GM23248 (cell line): ENCODE measurements around the gene NR2F2. TPM values are rescaled to one million over a fixed set of nuclear protein-coding genes. Genes with fewer than 3 reads are reported as not detected.

ENCODE experiments used
- DNase-seq: peaks from one replicate; pipeline ENCODE4 v3.0.0-alpha.2; 2015
- H2AFZ ChIP-seq: fragments of 200-600 bp; sonication (generic); 2 replicates; pipeline ENCODE4 v1.6.1; 2016; ENCODE audit warnings: antibody characterized with exemption
- H3F3A ChIP-seq: fragments of 200-600 bp; sonication (generic); 2 replicates; pipeline ENCODE4 v1.6.1; 2016; ENCODE audit warnings: mild to moderate bottlenecking, antibody characterized with exemption, mixed run types; ENCODE audit not compliant: insufficient read depth
- H3K27ac ChIP-seq: fragments of 200-600 bp; sonication (generic); 2 replicates; pipeline ENCODE4 v1.5.1; 2016; ENCODE audit warnings: mild to moderate bottlenecking
- H3K27me3 ChIP-seq: fragments of 200-600 bp; sonication (generic); replicated peaks from 2 replicates; pipeline ENCODE4 v1.6.1; 2016; ENCODE audit warnings: mild to moderate bottlenecking; ENCODE audit not compliant: insufficient read depth
- H3K36me3 ChIP-seq: fragments of 200-600 bp; sonication (generic); 2 replicates; pipeline ENCODE4 v1.6.1; 2016; ENCODE audit warnings: low read depth, mild to moderate bottlenecking
- H3K4me1 ChIP-seq: fragments of 200-600 bp; sonication (generic); 2 replicates; pipeline ENCODE4 v1.6.1; 2016; ENCODE audit warnings: mild to moderate bottlenecking; ENCODE audit not compliant: insufficient read depth
- H3K4me2 ChIP-seq: fragments of 200-600 bp; sonication (generic); one replicate; pipeline ENCODE4 v1.6.1; 2016; ENCODE audit warnings: mild to moderate bottlenecking; ENCODE audit not compliant: unreplicated experiment
- H3K4me3 ChIP-seq: fragments of 200-600 bp; sonication (generic); 2 replicates; pipeline ENCODE4 v1.5.1; 2016; ENCODE audit warnings: mild to moderate bottlenecking
- H3K79me2 ChIP-seq: fragments of 200-600 bp; sonication (generic); 2 replicates; pipeline ENCODE4 v1.6.1; 2016; ENCODE audit warnings: mild to moderate bottlenecking; ENCODE audit not compliant: insufficient read depth
- H3K9ac ChIP-seq: fragments of 200-600 bp; sonication (generic); 2 replicates; pipeline ENCODE4 v1.6.1; 2016; ENCODE audit warnings: mild to moderate bottlenecking
- H3K9me2 ChIP-seq: fragments of 200-600 bp; sonication (generic); 2 replicates; pipeline ENCODE4 v1.6.1; 2016; ENCODE audit warnings: mixed run types, mild to moderate bottlenecking, moderate library complexity; ENCODE audit not compliant: insufficient read depth
- H3K9me3 ChIP-seq: fragments of 200-600 bp; sonication (generic); one replicate; pipeline ENCODE4 v1.6.1; 2017; ENCODE audit warnings: low read depth
- H4K20me1 ChIP-seq: fragments of 200-600 bp; sonication (generic); 2 replicates; pipeline ENCODE4 v1.6.0; 2016; ENCODE audit not compliant: insufficient read depth
- EZH2 ChIP-seq: fragments of 200-600 bp; sonication (generic); IDR thresholded peaks from 2 replicates; pipeline ENCODE4 v1.6.1; 2018; ENCODE audit warnings: antibody characterized with exemption, mild to moderate bottlenecking; ENCODE audit not compliant: insufficient read depth, poor library complexity, severe bottlenecking
- EZH2phosphoT487 ChIP-seq: fragments of 200-600 bp; sonication (generic); IDR thresholded peaks from 2 replicates; pipeline ENCODE4 v1.6.1; 2018; ENCODE audit warnings: antibody characterized with exemption, moderate library complexity, mild to moderate bottlenecking, low read depth; ENCODE audit not compliant: insufficient read depth
- WGBS, 2 experiments: methylation state at CpG; one replicate each; pipeline ENCODE4 v1.1.6; 2015 to 2017; ENCODE audit warnings: low lambda C conversion rate in 2 of 2, low coverage in 1 of 2; ENCODE audit errors: missing lambda C conversion rate in 2 of 2; 5-methylcytosine and 5-hydroxymethylcytosine counted together
- in situ Hi-C: fragments of 300-500 bp; cut with MboI; formaldehyde crosslinking; loops from 2 replicates; pipeline ENCODE4 v1.15.0; 2020
- polyA plus RNA-seq: library from polyadenylated mRNA; unstranded; fragments of >200 nt; fragmentation: Nextera tagmentation; extraction: Ambion mirVana; gene quantifications from 2 replicates; pipeline ENCODE4 v1.2.1, GENCODE V29; 2016
- total RNA-seq: library from RNA; depleted of rRNA; stranded (reverse); fragments of >200 nt; shearing (Covaris generic); gene quantifications from 2 replicates; pipeline ENCODE4 v1.2.3, GENCODE V29; 2014

Gene NR2F2
- total and polyA plus RNA-seq, 2 experiments from 2014 or later: 5.9 to 23.8 TPM

DNA sequence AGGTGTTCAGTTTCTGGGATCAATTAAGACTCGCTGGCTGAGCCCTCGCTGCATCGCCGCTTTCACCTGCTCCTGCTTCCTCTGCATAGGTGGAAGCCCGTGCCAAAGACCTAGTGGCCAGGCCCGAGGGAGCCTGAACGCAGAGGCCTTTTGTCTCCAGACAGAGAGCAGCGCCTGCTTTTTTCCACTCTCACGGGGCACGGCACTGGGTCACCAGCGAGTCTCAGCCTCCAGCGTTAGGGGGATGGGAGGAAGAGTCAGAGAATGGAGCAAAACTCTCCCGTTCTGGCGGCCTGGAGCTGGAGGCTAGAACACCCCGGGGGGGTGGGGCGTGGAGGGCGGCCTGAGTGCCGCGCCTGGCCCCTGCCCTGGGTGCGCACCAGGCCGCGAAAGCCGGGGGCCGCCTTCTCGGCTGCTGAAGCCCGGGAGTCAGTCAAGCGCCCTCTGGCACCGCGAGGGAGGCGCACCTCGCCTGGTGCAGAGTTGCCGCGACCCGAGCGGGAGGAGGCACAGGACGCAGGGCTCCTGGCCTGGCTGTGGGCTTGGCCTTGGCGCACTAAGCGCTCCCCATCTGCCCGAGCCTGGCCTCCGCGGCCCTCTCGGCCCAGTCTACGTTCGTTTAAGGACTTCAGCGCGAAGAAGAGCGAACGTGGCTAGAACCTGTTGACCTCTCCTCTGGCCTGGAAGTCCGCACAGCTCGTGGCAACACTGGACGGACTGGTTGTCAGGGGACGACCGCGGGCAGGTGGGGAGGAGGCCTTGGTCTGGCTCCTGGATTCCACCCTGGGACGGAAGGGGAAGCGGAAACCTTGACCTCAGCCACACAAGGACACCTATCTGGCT, 21.5 kb downstream of the NR2F2 start:
- Histone ChIP-seq H3K9me3 (no peaks in the 10 kb centered on the region), H4K20me1 (no peaks in the 10 kb centered on the region), H3K9ac (no peak overlapping the region), H3K4me2 (no peak overlapping the region), H3K4me3 (no peak overlapping the region), H3K4me1 (peaks cover 45% of the 10 kb centered on the region), H3K79me2 (peaks cover 59% of the 10 kb centered on the region), H3K9me2 (no peaks in the 10 kb centered on the region), H3K27ac (no peak overlapping the region), H3K27me3 (no peaks in the 10 kb centered on the region), H2AFZ (no peak overlapping the region), H3F3A (peaks cover 38% of the 10 kb centered on the region), H3K36me3 (no peaks in the 10 kb centered on the region)
- in situ Hi-C loops: loop anchor here (25.0 kb wide), 2 partner anchors 885 to 1690 kb away; no protein-coding TSS in a partner anchor
- no peak for DNase-seq
- TF ChIP-seq EZH2phosphoT487 (no peak), EZH2 (no peak)
- WGBS, 2 experiments: 88 to 91% methylated on average over 50 to 54 of the region's 56 CpGs

DNA sequence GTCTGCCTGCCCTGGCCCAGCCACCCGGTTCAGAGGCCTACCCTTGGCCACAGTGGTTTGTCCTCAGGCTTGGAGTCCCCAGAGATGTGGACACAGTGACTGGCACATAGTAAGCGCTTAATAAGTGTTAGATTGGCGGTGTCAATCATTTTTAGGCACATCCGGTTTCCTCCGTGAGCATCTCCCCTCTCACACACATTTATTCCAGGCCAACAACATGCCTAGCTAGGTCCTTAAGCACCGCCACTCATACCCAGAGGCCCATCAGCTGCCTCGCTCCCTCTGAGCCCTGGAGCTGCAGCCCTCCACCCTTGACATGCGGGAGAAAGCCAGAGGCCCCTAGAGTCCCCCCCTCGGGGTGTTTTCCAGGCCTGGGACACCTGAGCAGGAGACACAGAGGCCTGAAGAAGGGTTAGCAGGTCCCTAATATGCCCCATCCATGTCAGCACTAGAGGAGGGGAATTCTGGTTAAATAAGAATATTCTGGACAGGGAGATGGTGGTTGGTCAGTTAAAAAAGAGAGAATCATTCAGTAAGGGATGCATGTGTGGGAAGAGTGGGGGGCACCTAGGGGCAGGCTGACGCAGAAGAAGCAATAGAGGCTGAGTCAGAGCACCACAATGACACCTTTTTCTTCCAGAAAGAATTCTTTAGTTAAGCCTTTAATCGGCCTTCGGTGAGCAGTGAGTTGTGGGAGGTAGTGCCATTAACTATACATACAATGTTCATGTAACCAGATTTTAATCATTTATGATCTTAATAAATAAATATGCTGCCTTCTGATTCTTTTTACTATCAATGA, 22.3 kb downstream of the NR2F2 start:
- Histone ChIP-seq H3K27me3 (no peaks in the 10 kb centered on the region), H3K27ac (peak overlapping the region; percentile 49), H3K4me1 (peaks cover 45% of the 10 kb centered on the region), H3F3A (peaks cover 38% of the 10 kb centered on the region), H2AFZ (no peak overlapping the region), H3K9me2 (no peaks in the 10 kb centered on the region), H4K20me1 (no peaks in the 10 kb centered on the region), H3K4me3 (no peak overlapping the region), H3K79me2 (peaks cover 56% of the 10 kb centered on the region), H3K4me2 (no peak overlapping the region), H3K36me3 (no peaks in the 10 kb centered on the region), H3K9me3 (no peaks in the 10 kb centered on the region), H3K9ac (no peak overlapping the region)
- no peak for TF ChIP-seq EZH2phosphoT487
- no peak for TF ChIP-seq EZH2
- WGBS, 2 experiments: 80 to 85% methylated on average over 12 of the region's 12 CpGs
- DNase-seq: peak; percentile 57
- in situ Hi-C loops: loop anchor here (25.0 kb wide), 2 partner anchors 884 to 1691 kb away; no protein-coding TSS in a partner anchor

DNA sequence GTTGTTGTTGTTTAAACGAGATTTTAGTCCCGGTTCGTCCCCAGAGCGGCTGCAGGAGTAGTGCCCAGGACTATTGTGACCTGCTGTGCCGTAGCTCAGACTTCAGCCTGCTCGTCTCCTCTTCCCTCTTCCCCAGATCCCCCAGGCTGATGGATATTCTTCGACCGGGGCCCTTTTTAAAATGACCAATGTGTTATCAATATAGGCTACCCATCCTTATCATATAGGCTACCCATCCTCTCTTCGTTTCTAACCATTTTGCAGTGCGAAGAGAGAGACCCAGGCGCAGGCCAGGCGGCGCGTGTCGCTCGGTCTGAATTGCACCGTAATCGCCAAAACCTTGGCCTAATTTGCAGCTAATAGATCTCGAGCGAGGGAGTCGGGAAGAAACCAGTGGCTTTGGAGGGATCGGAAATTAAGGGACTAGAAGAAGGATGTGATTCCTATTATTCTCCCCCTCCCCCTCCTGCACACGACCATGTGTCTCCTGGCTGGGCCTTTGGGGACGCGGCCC, 23.0 kb downstream of the NR2F2 start:
- TF ChIP-seq EZH2 (no peak), EZH2phosphoT487 (no peak)
- Histone ChIP-seq H3K9me3 (no peaks in the 10 kb centered on the region), H3F3A (peaks cover 38% of the 10 kb centered on the region), H3K27ac (no peak overlapping the region), H3K9ac (peak overlapping the region; percentile 84), H3K27me3 (no peaks in the 10 kb centered on the region), H3K4me2 (peak overlapping the region; percentile 79), H4K20me1 (no peaks in the 10 kb centered on the region), H2AFZ (peak overlapping the region; percentile 85), H3K9me2 (no peaks in the 10 kb centered on the region), H3K36me3 (no peaks in the 10 kb centered on the region), H3K4me3 (peak overlapping the region; percentile 80), H3K4me1 (peaks cover 43% of the 10 kb centered on the region), H3K79me2 (peaks cover 56% of the 10 kb centered on the region)
- WGBS, 2 experiments: 81 to 83% methylated on average over 25 of the region's 25 CpGs
- no peak for DNase-seq
- in situ Hi-C loops: loop anchor here (25.0 kb wide), 2 partner anchors 884 to 1691 kb away; no protein-coding TSS in a partner anchor
